ENCODE measurements around the gene NPAS1. TPM values are rescaled to one million over a fixed set of nuclear protein-coding genes. Genes with fewer than 3 reads are reported as not detected.
"Not testable (repeated sequence)": the region's sequence is repeated elsewhere in the genome, so short reads cannot be mapped to it uniquely, and the experiment has no call there.

The NPAS1 gene
- total RNA-seq, 1 experiment from 2014 or later, result 0.29 TPM

DNA sequence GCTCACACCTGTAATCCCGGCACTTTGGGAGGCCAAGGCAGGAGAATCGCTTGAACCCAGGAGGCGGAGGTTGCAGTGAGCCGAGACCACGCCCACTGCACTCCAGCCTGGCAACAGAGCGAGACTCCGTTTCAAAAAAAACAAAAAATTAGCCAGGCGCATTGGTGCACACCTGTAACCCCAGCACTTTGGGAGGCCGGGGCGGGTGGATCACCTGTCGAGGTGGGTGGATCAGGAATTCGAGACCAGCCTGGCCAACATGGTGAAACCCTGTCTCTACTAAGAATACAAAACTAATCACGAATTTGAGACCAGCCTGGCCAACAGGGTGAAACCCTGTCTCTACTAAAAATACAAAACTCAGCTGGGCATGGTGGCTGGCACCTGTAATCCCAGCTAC lies 58.7 kb downstream of the NPAS1 start:
- DNase-seq (ENCODE audit: low spot score), result not testable (repeated sequence)

- DNase-seq (ENCODE audit: low spot score), result no peak
These were observed 61.5 kb downstream of the NPAS1 start for GRCh38 chr19:47081095-47081494.

DNA sequence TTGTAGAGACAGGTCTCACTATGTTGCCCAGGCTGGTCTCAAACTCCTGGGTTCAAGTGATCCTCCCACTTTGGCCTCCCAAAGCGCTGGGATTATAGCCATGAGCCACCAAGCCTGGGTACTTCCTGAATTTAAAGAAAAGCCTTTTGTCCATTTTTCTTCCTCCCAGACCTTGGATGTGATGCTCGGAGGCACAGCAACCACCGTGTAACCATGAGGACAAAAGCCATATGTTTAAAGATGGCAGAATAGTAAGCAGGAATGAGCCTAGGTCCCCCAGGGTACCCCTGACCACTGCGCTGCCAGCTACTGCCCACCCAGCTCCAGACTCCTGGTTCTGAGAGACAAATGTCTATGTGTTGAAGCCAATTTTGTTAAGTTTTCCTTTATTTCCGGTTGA lies 62.9 kb downstream of the NPAS1 start:
- DNase-seq (ENCODE audit: low spot score), result no peak

GRCh38 chr19:47084879-47085439 lies 65.3 kb downstream of the NPAS1 start:
- DNase-seq (ENCODE audit: low spot score), result no peak

GRCh38 chr19:47086280-47086679 lies 66.6 kb downstream of the NPAS1 start:
- no peak for DNase-seq (ENCODE audit: low spot score)

DNA sequence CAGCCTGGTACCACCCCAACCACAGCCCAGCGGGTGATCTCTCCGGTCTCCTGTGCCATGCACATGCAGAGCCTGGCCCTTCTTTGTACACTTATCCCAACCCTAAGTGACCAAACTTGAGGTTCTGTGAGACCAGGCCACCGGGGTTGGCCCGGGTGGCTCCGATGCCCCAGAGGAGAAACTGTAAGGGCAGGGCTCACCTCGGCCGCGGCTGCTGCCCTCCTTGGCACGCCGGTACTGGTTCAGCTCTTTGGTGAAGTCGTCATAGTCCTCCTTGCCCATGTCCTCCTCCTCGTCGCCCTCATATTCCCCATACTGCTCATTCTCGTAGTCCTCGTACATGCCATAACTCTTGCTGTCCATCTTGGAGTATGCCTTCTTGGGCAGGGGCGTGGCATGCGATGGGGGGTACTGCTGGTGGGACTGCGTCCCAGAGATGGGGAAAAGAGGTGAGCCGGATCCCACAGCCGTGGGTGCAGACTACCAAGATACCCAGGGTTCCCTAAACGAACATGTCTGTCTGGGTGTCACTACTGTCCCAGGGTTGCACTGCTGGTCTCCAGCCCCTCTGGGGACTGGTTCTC lies 70.2 kb downstream of the NPAS1 start:
- no peak for DNase-seq (ENCODE audit: low spot score)

- no peak for DNase-seq (ENCODE audit: low spot score)
These were observed 73.6 kb downstream of the NPAS1 start for GRCh38 chr19:47093254-47093653.

- DNase-seq (ENCODE audit: low spot score), result no peak
These were observed 74.2 kb downstream of the NPAS1 start for GRCh38 chr19:47093841-47094240.

DNA sequence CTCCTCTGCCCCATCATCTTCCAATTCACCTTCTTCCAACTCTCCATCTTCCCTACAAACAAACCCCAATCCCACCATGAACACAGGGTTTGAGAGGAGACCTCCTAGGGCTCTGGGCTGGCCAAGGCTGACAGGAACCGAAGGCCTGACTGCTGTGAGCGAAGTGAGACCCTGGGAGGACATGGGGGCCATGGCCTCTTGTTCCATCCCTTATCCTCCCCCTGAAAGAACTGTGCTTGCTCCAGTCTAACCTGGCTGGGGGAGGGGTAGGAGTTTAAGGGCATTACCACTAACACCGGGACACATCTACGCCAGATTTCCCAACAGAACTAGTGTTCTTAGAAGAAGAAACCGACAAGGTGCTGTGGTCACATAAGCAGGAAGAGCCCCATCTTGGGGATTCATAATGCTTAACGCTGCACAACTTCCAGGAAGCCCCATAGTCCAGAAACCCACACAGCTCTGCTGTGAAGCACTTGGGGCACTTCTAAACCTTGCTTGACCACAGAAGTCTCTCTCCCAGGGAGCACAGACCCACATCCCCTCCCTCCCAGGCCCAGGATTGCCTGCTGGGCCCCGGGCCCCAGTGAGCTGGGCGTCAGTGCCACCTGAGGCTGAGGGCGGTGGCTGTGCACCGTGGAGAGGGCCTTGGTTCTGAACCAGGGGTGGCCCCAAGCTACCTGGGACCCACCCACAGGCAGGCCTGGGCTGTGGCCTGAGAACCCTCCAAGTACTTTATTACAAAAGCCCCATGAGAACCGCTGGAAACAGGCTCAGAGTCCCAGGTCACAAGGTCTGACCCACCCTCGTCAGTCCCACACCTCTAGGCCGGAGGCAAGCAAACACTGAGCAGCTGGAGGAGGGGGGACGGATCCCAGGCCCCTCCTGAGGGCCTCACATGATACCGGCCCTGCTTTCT lies 75.2 kb downstream of the NPAS1 start:
- DNase-seq (ENCODE audit: low spot score), result no peak

Other genes starting within 250 kb of the NPAS1 start
- 159 and 163 TPM in 2 replicates for gene SLC1A5, start 231.2 kb upstream of the NPAS1 start, total RNA-seq (2014; rRNA removed; shearing (Covaris generic))
- 363 and 394 TPM in 2 replicates for gene AP2S1, start 169.0 kb upstream of the NPAS1 start, total RNA-seq (2014; rRNA removed; shearing (Covaris generic))
- gene ARHGAP35, start 158.8 kb upstream of the NPAS1 start, total RNA-seq (2014; rRNA removed; shearing (Covaris generic)), result 24.0 and 27.1 TPM in 2 replicates
- gene TMEM160, start 28.8 kb downstream of the NPAS1 start, total RNA-seq (2014; rRNA removed; shearing (Covaris generic)), result 33.7 and 35.8 TPM in 2 replicates
- 6.3 and 7.6 TPM in 2 replicates for gene ZC3H4, start 93.9 kb downstream of the NPAS1 start, total RNA-seq (2014; rRNA removed; shearing (Covaris generic))
- 362 and 397 TPM in 2 replicates for gene SAE1, start 111.0 kb downstream of the NPAS1 start, total RNA-seq (2014; rRNA removed; shearing (Covaris generic))
- 3.3 and 3.7 TPM in 2 replicates for gene BBC3, start 211.4 kb downstream of the NPAS1 start, total RNA-seq (2014; rRNA removed; shearing (Covaris generic))
- gene CCDC9, start 236.7 kb downstream of the NPAS1 start, total RNA-seq (2014; rRNA removed; shearing (Covaris generic)), result 3.4 and 3.6 TPM in 2 replicates

Data from H4 (cell line).